ENCODE data around the gene TBC1D7.

Gene TBC1D7

DNA sequence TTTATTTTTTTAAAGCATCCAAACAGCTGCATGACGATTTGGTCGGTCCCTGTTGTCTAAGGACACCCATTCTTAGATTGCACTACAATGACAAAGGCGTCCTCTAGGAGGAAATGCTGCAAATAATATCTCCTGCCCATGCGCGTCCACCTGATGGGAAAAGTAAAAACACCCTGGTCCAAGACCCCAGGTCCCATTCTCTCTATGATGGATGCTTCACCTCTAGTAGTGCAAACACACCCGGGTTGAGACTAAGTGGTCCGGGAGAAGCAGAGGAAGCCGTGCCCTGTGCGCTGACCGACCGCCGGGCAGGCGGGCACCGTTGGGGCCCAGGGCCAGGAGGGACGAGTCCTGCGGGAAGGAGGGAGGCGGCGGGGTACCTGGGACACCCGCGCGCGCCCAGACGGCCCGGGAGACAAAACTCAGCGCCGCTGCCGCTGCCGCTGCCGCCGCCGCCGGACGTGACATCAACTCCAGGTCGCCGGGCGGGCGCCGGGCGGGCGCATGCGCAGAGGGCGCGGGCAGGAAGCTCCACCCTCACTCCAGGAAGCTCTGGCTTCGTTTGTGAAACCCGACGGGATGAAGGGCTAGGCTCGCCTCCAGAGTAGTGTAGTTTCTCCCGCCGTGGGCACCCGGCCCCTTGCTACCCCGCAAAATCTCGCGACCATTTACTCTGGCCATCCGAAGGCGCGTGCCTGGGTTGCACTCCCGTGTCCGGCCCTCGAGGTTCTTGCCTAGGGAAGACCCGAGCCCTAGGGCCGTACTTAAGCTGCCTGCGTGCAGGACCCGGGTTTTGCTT, at the start of gene TBC1D7:
Gene TBC1D7, minus strand, starts transcription at position 462 of the 799 bp plus-strand sequence. CDS start 1,639 bp downstream, outside the sequence.
- TF ChIP-seq ARNT (IDR thresholded peaks at IDR 0.05) = 0 out of 2 replicates have a peak, but pooled peaks have one; percentile 19
- no peak for TF ChIP-seq CTBP1 (IDR thresholded peaks at IDR 0.05; ENCODE audit: borderline replicate concordance)
- TF ChIP-seq FOXK2 (IDR thresholded peaks at IDR 0.05) = no peak
- no peak for TF ChIP-seq BHLHE40 (IDR thresholded peaks at IDR 0.05; ENCODE audit: borderline replicate concordance)
- TF ChIP-seq FOXA1 (IDR thresholded peaks at IDR 0.05) = no peak
- TF ChIP-seq L3MBTL2 (conservative IDR thresholded peaks at IDR 0.05) = peak; percentile 98
- ChIA-PET POLR2A (interaction anchor here (0.7 to 2.6 kb wide), 45 partner anchors 9 to 760 kb away, joined by 3 to 17 read pairs (median 4); partner anchors contain the start of genes NOL7 and SIRT5), CTCF (interaction anchor here (1.0 to 1.1 kb wide), 2 partner anchors 16 to 417 kb away, joined by 3 read pairs; no protein-coding TSS in a partner anchor)
- peak; percentile 94 for DNase-seq (ENCODE audit: extremely low spot score)

DNA sequence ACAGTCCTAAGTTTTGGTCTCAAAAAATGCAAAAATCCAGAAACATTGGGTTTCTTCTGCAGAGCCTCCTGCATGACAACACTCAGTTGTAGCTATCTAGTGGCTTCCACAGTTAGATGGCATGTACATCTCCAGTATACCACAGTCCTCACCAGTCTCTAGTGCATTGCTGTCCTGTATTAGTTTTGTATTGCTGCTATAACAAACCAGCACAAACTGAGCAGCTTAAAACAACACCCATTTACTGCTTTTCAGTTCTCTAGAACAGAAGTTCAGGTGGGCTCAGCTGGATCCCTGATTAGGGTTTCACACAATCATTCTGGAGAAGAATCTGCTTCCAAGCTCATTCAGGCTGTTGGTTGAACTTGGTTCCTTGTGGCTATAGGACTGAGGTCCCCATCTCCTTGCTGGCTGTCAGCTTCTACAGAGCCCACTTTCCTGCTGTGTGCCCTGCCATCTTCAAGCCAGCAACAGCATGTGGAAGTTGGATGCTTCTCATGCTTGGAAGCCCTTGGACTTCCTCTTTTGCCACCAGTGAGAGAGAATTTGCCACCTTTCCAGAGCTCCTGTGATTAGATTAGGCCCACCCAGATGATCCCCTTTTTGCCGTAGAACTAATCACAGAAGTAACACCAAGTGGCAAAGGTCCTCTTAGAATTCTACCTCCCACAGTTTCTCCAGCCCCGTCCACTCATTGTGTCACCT, 48.9 kb upstream of the TBC1D7 start:
- POLR2A ChIA-PET = no interaction called here
- DNase-seq (ENCODE audit: extremely low spot score) = no peak
- CTCF ChIA-PET = no interaction called here
- no peak for TF ChIP-seq SUZ12 (IDR thresholded peaks at IDR 0.05)
- no peak for TF ChIP-seq ELF4 (IDR thresholded peaks at IDR 0.05)
- TF ChIP-seq ZNF384 (IDR thresholded peaks at IDR 0.05) = no peak
- TF ChIP-seq SP1 (IDR thresholded peaks at IDR 0.05) = no peak
- TF ChIP-seq FOXK2 (IDR thresholded peaks at IDR 0.05) = no peak
- no peak for TF ChIP-seq LEF1 (IDR thresholded peaks at IDR 0.05; ENCODE audit: borderline replicate concordance)
- TF ChIP-seq, protein P1, sequence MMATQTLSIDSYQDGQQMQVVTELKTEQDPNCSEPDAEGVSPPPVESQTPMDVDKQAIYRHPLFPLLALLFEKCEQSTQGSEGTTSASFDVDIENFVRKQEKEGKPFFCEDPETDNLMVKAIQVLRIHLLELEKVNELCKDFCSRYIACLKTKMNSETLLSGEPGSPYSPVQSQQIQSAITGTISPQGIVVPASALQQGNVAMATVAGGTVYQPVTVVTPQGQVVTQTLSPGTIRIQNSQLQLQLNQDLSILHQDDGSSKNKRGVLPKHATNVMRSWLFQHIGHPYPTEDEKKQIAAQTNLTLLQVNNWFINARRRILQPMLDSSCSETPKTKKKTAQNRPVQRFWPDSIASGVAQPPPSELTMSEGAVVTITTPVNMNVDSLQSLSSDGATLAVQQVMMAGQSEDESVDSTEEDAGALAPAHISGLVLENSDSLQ (IDR thresholded peaks at IDR 0.05) = no peak
- no peak for TF ChIP-seq FOXM1 (IDR thresholded peaks at IDR 0.05; ENCODE audit: borderline replicate concordance)
- no peak for TF ChIP-seq NFRKB (IDR thresholded peaks at IDR 0.05)
- TF ChIP-seq TARDBP (IDR thresholded peaks at IDR 0.05) = no peak
- no peak for TF ChIP-seq BHLHE40 (IDR thresholded peaks at IDR 0.05; ENCODE audit: borderline replicate concordance)
- no peak for TF ChIP-seq FOXA1 (IDR thresholded peaks at IDR 0.05)

DNA sequence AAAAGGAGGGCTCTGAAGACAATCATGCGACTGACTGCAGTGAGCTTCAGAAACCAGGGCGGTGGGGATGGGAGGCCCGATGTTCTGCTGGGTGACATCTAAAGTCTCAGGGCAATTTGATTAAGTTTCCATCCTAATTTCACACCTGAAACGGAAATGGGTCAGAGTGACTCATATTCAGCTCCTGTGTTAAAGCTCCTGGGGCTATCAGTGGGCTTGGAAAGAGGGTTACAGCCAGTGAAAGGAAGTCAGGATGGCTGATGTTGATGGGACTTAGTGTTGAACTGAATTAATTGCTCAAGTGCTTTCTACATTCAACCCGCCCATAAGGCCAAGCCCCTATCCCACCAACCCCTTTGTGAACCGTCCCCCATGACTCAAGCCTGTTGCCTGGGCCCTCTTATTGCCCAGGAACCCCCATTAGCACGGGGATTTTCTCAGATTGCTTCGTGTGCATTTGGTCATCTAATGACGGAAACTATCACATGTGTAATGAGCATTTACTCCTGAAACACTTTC, 47.1 kb upstream of the TBC1D7 start:
- no peak for TF ChIP-seq TARDBP (IDR thresholded peaks at IDR 0.05)
- TF ChIP-seq FOXM1 (IDR thresholded peaks at IDR 0.05; ENCODE audit: borderline replicate concordance) = no peak
- TF ChIP-seq LEF1 (IDR thresholded peaks at IDR 0.05; ENCODE audit: borderline replicate concordance) = no peak
- no peak for TF ChIP-seq NFRKB (IDR thresholded peaks at IDR 0.05)
- TF ChIP-seq, protein P1 (IDR thresholded peaks at IDR 0.05) = no peak
- no peak for TF ChIP-seq CTBP1 (IDR thresholded peaks at IDR 0.05; ENCODE audit: borderline replicate concordance)
- no peak for TF ChIP-seq ZNF384 (IDR thresholded peaks at IDR 0.05)
- no peak for TF ChIP-seq ARNT (IDR thresholded peaks at IDR 0.05)
- TF ChIP-seq SUZ12 (IDR thresholded peaks at IDR 0.05) = no peak
- no peak for DNase-seq (ENCODE audit: extremely low spot score)
- ChIA-PET POLR2A (no interaction called here), CTCF (no interaction called here)

DNA sequence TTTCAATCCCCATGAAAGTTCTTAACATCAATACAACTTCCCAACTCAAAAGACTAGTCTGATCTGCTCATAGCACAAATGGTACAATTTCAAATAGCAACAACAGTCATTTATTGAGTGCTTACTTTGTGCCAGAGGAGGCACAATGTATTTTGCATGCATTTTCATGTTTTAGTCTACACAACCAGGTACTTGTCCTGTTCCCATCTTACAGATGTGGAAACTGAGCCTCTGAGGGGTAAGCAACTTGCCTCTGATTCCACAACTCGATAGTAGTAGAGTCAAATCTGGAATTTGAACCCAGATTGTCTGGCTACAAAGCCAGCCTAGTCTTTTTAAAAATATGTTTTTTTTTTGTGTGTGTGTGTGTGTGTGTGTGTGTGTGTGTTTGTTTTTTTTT, 45.6 kb upstream of the TBC1D7 start:
- POLR2A ChIA-PET = no interaction called here
- TF ChIP-seq SUZ12 (IDR thresholded peaks at IDR 0.05) (no peak), LEF1 (IDR thresholded peaks at IDR 0.05; ENCODE audit: borderline replicate concordance) (no peak), SP1 (IDR thresholded peaks at IDR 0.05) (no peak), TARDBP (IDR thresholded peaks at IDR 0.05) (no peak), CTBP1 (IDR thresholded peaks at IDR 0.05; ENCODE audit: borderline replicate concordance) (no peak), ELF4 (IDR thresholded peaks at IDR 0.05) (no peak), ZNF384 (IDR thresholded peaks at IDR 0.05) (no peak), BHLHE40 (IDR thresholded peaks at IDR 0.05; ENCODE audit: borderline replicate concordance) (no peak), ARNT (IDR thresholded peaks at IDR 0.05) (no peak), NFRKB (IDR thresholded peaks at IDR 0.05) (no peak), HDGF (IDR thresholded peaks at IDR 0.05; ENCODE audit: borderline replicate concordance) (no peak), FOXA1 (IDR thresholded peaks at IDR 0.05) (no peak), FOXK2 (IDR thresholded peaks at IDR 0.05) (no peak), FOXM1 (IDR thresholded peaks at IDR 0.05; ENCODE audit: borderline replicate concordance) (no peak), L3MBTL2 (conservative IDR thresholded peaks at IDR 0.05) (no peak)
- TF ChIP-seq, protein P1 (IDR thresholded peaks at IDR 0.05) = no peak
- no peak for DNase-seq (ENCODE audit: extremely low spot score)
- CTCF ChIA-PET = no interaction called here

DNA sequence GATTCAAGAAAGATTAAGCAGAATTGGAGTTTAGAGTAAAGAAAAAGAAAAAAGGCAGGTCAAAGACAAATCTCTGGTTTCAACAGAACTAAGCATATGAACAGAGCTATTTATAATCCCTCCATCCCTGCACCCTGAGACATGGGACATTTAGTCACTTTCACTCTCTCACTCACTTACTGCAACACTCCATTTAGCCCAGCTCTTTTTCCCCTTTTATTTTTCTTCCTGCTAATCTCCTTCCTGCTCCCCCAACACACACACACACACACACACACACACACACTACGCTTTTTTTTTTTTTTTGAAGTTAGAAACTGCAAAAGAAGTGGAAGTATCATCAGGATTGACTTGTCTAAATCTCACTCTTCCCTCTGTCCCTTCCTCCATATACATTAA, 45.1 kb upstream of the TBC1D7 start:
- TF ChIP-seq SUZ12 (IDR thresholded peaks at IDR 0.05) = no peak
- POLR2A ChIA-PET = no interaction called here
- CTCF ChIA-PET = no interaction called here
- DNase-seq (ENCODE audit: extremely low spot score) = no peak
